PFSK-1 (cell line): Measurements from ENCODE around the gene OR2L3.

Source experiments
- FOXP2 ChIP-seq: optimal IDR thresholded peaks from 2 replicates; pipeline ENCODE3; 2011; ENCODE audit warnings: borderline replicate concordance, control low read depth, inconsistent platforms; ENCODE audit not compliant: insufficient read depth; ENCODE audit errors: extremely low read length, extremely low read depth
- POLR2AphosphoS5 ChIP-seq: IDR thresholded peaks from 2 replicates; pipeline ENCODE4 v1.6.1; 2012; ENCODE audit warnings: low read depth, mild to moderate bottlenecking, control low read depth, low read length, moderate library complexity
- REST ChIP-seq, 2 experiments: IDR thresholded peaks; 2 replicates each; pipeline versions ENCODE4 v1.6.1 to v1.8.0; 2011 to 2012; ENCODE audit warnings: low read depth in 2 of 2, low read length in 2 of 2, control low read depth in 1 of 2, inconsistent platforms in 1 of 2, mild to moderate bottlenecking in 1 of 2, moderate library complexity in 1 of 2; ENCODE audit not compliant: insufficient read depth in 1 of 2
- SIN3A ChIP-seq: IDR thresholded peaks from 2 replicates; pipeline ENCODE4 v1.6.1; 2012; ENCODE audit warnings: mild to moderate bottlenecking, low read length, moderate library complexity, borderline replicate concordance; ENCODE audit not compliant: insufficient read depth
- TAF1 ChIP-seq: IDR thresholded peaks from 2 replicates; pipeline ENCODE4 v1.6.1; 2012; ENCODE audit warnings: low read length, control low read depth, borderline replicate concordance; ENCODE audit not compliant: insufficient read depth

Gene OR2L3

DNA sequence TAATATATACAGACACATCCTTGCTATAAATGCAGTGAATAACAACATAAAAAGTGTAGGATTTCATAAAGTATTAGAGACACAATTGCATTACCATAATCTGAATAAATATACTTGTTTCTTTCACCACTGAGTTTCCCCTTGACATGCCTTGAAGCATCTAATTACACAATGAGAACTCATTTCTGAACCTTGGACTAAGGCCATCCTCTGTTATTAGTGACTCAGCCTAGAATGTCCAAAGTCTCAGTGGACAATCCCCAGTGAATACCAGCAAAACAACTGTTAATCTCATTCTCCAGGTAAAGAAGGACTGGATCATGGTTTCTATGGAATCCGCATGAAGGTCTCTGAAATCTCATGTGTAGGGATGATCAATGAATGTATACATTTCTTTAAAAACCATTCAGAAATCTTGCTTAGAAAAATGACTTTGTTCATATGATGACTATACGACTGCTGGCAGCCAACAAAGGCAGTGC, 33.4 kb upstream of the OR2L3 start, which contains the start of gene OR2L5:
Gene OR2L5 (plus strand): TSS at position 432 of the 482 bp plus-strand sequence. CDS start 8,288 bp downstream, outside the sequence.
- no peak for TF ChIP-seq FOXP2
- TF ChIP-seq POLR2AphosphoS5: no peak
- no peak for TF ChIP-seq SIN3A
- TF ChIP-seq TAF1: no peak
- TF ChIP-seq REST (IDR thresholded peaks at IDR 0.05; ENCODE audit: insufficient read depth in 1 of 2, low read depth in 2 of 2, low read length in 2 of 2): no peak

DNA sequence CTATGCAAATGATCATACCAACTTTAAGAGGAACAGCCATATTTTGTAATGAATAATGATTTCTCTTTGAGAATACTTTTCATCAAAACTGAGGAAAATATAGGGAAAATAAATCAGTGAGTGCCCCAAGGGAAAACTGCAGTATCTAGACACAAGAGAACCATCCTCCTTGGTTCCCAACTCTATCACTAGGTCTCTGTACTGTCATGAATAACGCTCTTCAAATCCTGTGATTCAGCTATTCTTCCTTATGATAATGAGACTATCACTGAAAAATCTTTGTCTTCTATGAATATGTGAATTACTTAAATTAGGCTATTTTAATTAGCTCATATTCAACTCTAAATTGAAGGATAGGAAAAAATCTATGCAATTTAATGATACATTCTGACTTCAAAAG, 30.8 kb upstream of the OR2L3 start:
- TF ChIP-seq POLR2AphosphoS5 (no peak), SIN3A (no peak), TAF1 (no peak), FOXP2 (no peak), REST (IDR thresholded peaks at IDR 0.05; ENCODE audit: insufficient read depth in 1 of 2, low read depth in 2 of 2, low read length in 2 of 2) (no peak)

- no peak for TF ChIP-seq SIN3A
- TF ChIP-seq FOXP2: no peak
- TF ChIP-seq POLR2AphosphoS5: no peak
- TF ChIP-seq TAF1: no peak
Observed at GRCh38 chr1:248029770-248030169, 16.9 kb upstream of the OR2L3 start, which contains the start of gene OR2L2. OR2L2 (plus strand) TSS chr1:248030070; CDS start chr1:248038268, 8,198 bp downstream.

DNA sequence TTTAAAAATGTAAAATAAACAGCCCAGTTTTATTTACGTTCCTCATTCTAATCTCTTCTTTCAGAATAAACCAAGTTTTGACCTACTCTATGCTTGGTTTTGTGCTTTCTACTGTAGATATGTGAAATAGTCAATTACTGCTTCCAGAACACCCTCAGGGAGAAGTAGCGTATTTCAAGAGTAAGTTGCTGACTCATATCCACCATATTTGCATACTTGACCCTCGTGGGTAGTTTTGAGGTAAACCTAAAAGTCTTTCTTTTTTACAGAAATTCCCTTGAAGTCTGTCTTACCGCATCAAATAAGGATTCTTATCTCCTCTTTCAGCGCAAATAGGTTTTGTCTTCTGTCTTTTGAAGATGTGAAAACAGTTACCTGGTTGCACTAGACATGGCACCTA, 1.4 kb upstream of the OR2L3 start:
- TF ChIP-seq REST (IDR thresholded peaks at IDR 0.05; ENCODE audit: insufficient read depth in 1 of 2, low read depth in 2 of 2, low read length in 2 of 2): no peak
- no peak for TF ChIP-seq POLR2AphosphoS5
- TF ChIP-seq SIN3A: no peak

GRCh38 chr1:248047008-248047407, 372 bp downstream of the OR2L3 start:
- no peak for TF ChIP-seq FOXP2
- no peak for TF ChIP-seq REST (IDR thresholded peaks at IDR 0.05; ENCODE audit: insufficient read depth in 1 of 2, low read depth in 2 of 2, low read length in 2 of 2)
- TF ChIP-seq TAF1: no peak
- TF ChIP-seq POLR2AphosphoS5: no peak
- TF ChIP-seq SIN3A: no peak
